ENCODE results near the gene FKBP1A.

FKBP1A gene

DNA sequence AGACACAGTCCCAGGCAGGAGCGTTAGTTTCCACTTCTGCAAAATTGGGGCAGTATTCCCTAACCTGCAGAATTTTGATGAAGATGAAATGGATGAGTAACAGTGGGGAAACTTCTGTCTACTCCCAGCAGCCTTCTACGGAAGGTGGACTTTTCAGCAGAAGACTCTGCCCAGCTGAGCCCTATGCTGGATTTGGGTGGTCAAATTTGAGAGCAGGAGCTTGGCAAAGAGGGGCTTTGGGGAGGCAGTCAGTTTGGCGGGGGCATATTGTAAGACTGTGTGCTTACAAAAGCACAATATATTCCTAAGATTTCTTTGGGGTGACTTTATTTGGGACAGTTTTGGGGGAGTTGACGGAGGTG is 58.5 kb downstream of the FKBP1A start:
- Histone ChIP-seq H3K4me1 (ENCODE audit: insufficient read depth, low read length) (no peaks in the 10 kb centered on the region), H2AFZ (ENCODE audit: low read depth, low read length) (no peak overlapping the region), H3K4me3 (ENCODE audit: low read depth in 1 of 2, low read length in 2 of 2) (no peak overlapping the region), H3K9me3 (ENCODE audit: insufficient read depth, low read length, severe bottlenecking) (no peaks in the 10 kb centered on the region), H3K27me3 (ENCODE audit: insufficient read depth, low read length, poor library complexity) (no peaks in the 10 kb centered on the region), H3K9ac (ENCODE audit: low read depth, low read length) (no peak overlapping the region), H4K20me1 (ENCODE audit: insufficient read depth, low read length) (peaks cover 68% of the 10 kb centered on the region), H3K27ac (ENCODE audit: low read length) (no peak overlapping the region), H3K4me2 (ENCODE audit: insufficient read depth, low read length) (no peak overlapping the region), H3K36me3 (ENCODE audit: insufficient read depth, low read length) (peaks cover 54% of the 10 kb centered on the region), H3K79me2 (ENCODE audit: insufficient read depth, low read length) (peaks cover 37% of the 10 kb centered on the region)
- ATAC-seq (ENCODE audit: insufficient read depth, low read depth) (no peak), DNase-seq (no peak)
- TF ChIP-seq EZH2 (IDR thresholded peaks at IDR 0.05; ENCODE audit: borderline replicate concordance, low read depth, low read length, severe bottlenecking): no peak
- TF ChIP-seq, protein P1, sequence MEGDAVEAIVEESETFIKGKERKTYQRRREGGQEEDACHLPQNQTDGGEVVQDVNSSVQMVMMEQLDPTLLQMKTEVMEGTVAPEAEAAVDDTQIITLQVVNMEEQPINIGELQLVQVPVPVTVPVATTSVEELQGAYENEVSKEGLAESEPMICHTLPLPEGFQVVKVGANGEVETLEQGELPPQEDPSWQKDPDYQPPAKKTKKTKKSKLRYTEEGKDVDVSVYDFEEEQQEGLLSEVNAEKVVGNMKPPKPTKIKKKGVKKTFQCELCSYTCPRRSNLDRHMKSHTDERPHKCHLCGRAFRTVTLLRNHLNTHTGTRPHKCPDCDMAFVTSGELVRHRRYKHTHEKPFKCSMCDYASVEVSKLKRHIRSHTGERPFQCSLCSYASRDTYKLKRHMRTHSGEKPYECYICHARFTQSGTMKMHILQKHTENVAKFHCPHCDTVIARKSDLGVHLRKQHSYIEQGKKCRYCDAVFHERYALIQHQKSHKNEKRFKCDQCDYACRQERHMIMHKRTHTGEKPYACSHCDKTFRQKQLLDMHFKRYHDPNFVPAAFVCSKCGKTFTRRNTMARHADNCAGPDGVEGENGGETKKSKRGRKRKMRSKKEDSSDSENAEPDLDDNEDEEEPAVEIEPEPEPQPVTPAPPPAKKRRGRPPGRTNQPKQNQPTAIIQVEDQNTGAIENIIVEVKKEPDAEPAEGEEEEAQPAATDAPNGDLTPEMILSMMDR (IDR thresholded peaks at IDR 0.05; ENCODE audit: borderline replicate concordance, extremely low read depth, low read length, poor library complexity, severe bottlenecking): no peak

DNA sequence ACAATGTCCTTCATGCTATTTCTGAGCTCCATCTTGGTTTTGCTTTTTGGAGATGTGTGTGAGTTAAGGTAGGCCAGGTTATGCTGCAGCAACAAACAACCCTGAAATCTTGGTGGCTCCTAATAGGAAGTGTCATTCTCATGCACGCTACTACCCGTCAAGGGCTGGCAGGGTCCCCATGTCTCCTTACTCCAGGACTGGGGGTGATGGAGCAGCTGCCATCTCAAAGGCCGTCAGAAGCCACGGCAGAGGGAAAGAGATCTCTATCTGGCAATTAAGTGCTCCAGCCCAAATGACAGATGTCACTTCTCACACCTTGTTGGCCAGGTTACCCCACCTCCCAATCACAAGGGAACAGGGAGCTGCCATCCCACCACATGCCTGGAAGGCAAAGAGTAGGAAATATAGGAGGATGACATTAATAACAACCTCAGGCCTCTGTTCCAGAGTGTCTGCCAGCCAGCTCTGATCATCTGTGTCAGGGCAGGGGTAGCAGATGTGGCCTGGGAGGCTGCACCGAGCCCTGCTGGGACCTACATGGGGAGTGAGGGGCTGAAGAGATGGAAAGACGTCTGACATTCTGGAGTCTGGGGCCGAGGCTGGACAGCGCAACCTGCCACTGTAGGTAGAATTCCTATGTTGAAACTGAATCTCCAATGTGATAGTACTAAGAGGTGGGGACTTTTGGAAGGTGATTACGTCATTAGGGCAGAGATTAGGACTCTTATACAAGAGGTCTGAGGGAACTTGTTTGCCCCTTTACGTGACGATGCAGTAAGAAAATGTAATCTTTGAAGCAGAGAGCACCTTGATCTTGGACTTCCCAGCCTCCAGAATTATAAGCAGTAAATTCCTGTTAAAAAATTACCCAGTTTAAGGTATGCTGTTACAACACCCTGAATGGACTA is 59.1 kb downstream of the FKBP1A start:
- H3K27me3 ChIP-seq (ENCODE audit: insufficient read depth, low read length, poor library complexity): no peaks in the 10 kb centered on the region
- H3K79me2 ChIP-seq (ENCODE audit: insufficient read depth, low read length): peaks cover 43% of the 10 kb centered on the region
- H3K9ac ChIP-seq (ENCODE audit: low read depth, low read length): no peak overlapping the region
- H3K36me3 ChIP-seq (ENCODE audit: insufficient read depth, low read length): peaks cover 55% of the 10 kb centered on the region
- DNase-seq (peak; percentile 2), ATAC-seq (ENCODE audit: insufficient read depth, low read depth) (no peak)
- H2AFZ ChIP-seq (ENCODE audit: low read depth, low read length): no peak overlapping the region
- H3K4me2 ChIP-seq (ENCODE audit: insufficient read depth, low read length): no peak overlapping the region
- H4K20me1 ChIP-seq (ENCODE audit: insufficient read depth, low read length): peaks cover 71% of the 10 kb centered on the region
- H3K4me1 ChIP-seq (ENCODE audit: insufficient read depth, low read length): peaks cover 4% of the 10 kb centered on the region; the same call in 1 of the 2 replicates
- no peaks in the 10 kb centered on the region for H3K9me3 ChIP-seq (ENCODE audit: insufficient read depth, low read length, severe bottlenecking)
- no peak for TF ChIP-seq EZH2 (IDR thresholded peaks at IDR 0.05; ENCODE audit: borderline replicate concordance, low read depth, low read length, severe bottlenecking)
- TF ChIP-seq, protein P1 (IDR thresholded peaks at IDR 0.05; ENCODE audit: borderline replicate concordance, extremely low read depth, low read length, poor library complexity, severe bottlenecking): no peak
- no peak overlapping the region for H3K4me3 ChIP-seq (ENCODE audit: low read depth in 1 of 2, low read length in 2 of 2)
- H3K27ac ChIP-seq (ENCODE audit: low read length): no peak overlapping the region

DNA sequence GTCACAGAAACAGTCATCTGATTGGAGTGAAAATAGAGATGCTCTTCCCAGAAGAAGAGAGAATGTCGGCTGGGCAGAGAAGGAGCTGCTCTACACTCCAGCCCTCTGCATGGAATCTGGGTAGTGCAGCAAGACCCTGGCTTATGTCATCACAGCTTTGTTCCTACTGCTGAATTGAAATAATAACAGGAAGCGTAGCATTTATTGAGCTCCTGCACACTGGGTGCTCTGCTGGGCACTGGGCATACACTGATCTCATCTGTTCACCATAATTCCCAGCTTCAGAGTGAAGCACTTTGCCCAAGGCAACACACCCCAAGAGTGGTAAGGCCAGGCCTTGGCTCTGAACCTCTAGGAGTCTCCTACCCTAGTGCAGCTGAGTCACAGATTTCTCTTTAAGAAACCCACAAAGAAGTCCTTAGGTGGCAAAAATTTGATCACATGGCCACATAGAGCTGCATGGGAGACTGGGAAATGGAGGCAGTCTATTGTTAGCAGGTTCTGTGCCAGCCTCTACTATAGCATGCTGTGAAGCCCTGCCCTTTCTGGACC is 60.0 kb downstream of the FKBP1A start:
- Histone ChIP-seq H3K4me3 (ENCODE audit: low read depth in 1 of 2, low read length in 2 of 2) (no peak overlapping the region), H3K27me3 (ENCODE audit: insufficient read depth, low read length, poor library complexity) (no peaks in the 10 kb centered on the region), H2AFZ (ENCODE audit: low read depth, low read length) (no peak overlapping the region), H3K9ac (ENCODE audit: low read depth, low read length) (no peak overlapping the region), H3K4me1 (ENCODE audit: insufficient read depth, low read length) (peaks cover 11% of the 10 kb centered on the region), H4K20me1 (ENCODE audit: insufficient read depth, low read length) (peaks cover 73% of the 10 kb centered on the region), H3K9me3 (ENCODE audit: insufficient read depth, low read length, severe bottlenecking) (no peaks in the 10 kb centered on the region), H3K36me3 (ENCODE audit: insufficient read depth, low read length) (peaks cover 60% of the 10 kb centered on the region), H3K79me2 (ENCODE audit: insufficient read depth, low read length) (peaks cover 52% of the 10 kb centered on the region), H3K4me2 (ENCODE audit: insufficient read depth, low read length) (no peak overlapping the region), H3K27ac (ENCODE audit: low read length) (no peak overlapping the region)
- ATAC-seq (ENCODE audit: insufficient read depth, low read depth): no peak
- TF ChIP-seq EZH2 (IDR thresholded peaks at IDR 0.05; ENCODE audit: borderline replicate concordance, low read depth, low read length, severe bottlenecking): no peak
- TF ChIP-seq, protein P1 (IDR thresholded peaks at IDR 0.05; ENCODE audit: borderline replicate concordance, extremely low read depth, low read length, poor library complexity, severe bottlenecking): no peak
- DNase-seq: peak; percentile 3

Measured in DND-41 (cell line).